H1 (cell line): ENCODE measurements around the gene VMO1. TPM values are rescaled to one million over a fixed set of nuclear protein-coding genes. Genes with fewer than 3 reads are reported as not detected.

Experiments
- CTCF ChIA-PET: fragments of 300-600 bp; sonication (Branson Sonifier 250); formaldehyde crosslinking; loops from one replicate; lab custom pipeline; 2021; ENCODE audit not compliant: partially characterized antibody; lab: Charles Lee
- POLR2A ChIA-PET: fragments of 300-600 bp; sonication (Branson Sonifier 250); formaldehyde crosslinking; loops from one replicate; lab custom pipeline; 2021; ENCODE audit warnings: inconsistent platforms; ENCODE audit not compliant: partially characterized antibody; lab: Charles Lee
- DNase-seq, 2 experiments: peaks; one replicate each; pipeline versions ENCODE4 v3.0.0 to v3.0.0-alpha.2; 2010 to 2022; ENCODE audit warnings: low spot score in 2 of 2, low read depth in 1 of 2, mixed read lengths in 1 of 2
- FAIRE-seq: peaks from 2 replicates; lab custom pipeline; 2011; peaks lifted over from hg19 to GRCh38; lab: Jason Lieb, UNC
- H2AFZ ChIP-seq: 2 replicates; pipeline ENCODE4 v1.8.1; 2012; ENCODE audit warnings: low read length, inconsistent platforms
- H2AK5ac ChIP-seq: 2 replicates; pipeline ENCODE4 v1.6.1; 2013; ENCODE audit warnings: low read depth, low read length
- H2BK120ac ChIP-seq: replicated peaks from 2 replicates; pipeline ENCODE3; 2013; ENCODE audit warnings: low read depth, low read length, inconsistent platforms
- H2BK12ac ChIP-seq: 2 replicates; pipeline ENCODE4 v1.6.1; 2013; ENCODE audit warnings: low read depth, low read length
- H2BK15ac ChIP-seq: 2 replicates; pipeline ENCODE4 v1.6.1; 2013; ENCODE audit warnings: low read length
- H2BK20ac ChIP-seq: 2 replicates; pipeline ENCODE4 v1.6.1; 2013; ENCODE audit warnings: low read length
- H2BK5ac ChIP-seq: 2 replicates; pipeline ENCODE4 v1.6.1; 2013; ENCODE audit warnings: low read depth, low read length
- H3K14ac ChIP-seq: 2 replicates; pipeline ENCODE4 v1.6.1; 2013; ENCODE audit warnings: inconsistent platforms; ENCODE audit not compliant: insufficient read length
- H3K18ac ChIP-seq: 2 replicates; pipeline ENCODE4 v1.6.1; 2013; ENCODE audit warnings: low read length; ENCODE audit errors: extremely low read depth
- H3K23ac ChIP-seq: 2 replicates; pipeline ENCODE4 v1.6.1; 2013; ENCODE audit warnings: inconsistent platforms; ENCODE audit not compliant: insufficient read length
- H3K23me2 ChIP-seq: 2 replicates; pipeline ENCODE4 v1.6.1; 2013; ENCODE audit warnings: low read depth, low read length
- H3K27ac ChIP-seq: 2 replicates; pipeline ENCODE4 v1.6.1; 2011; ENCODE audit warnings: low read depth, low read length, inconsistent platforms
- H3K27me3 ChIP-seq, 4 experiments: replicated peaks in 1 of 4; 1 replicate in 1 of 4; 2 replicates in 3 of 4; pipeline versions ENCODE4 v1.6.1 to v1.8.1; 2011 to 2013; ENCODE audit warnings: low read length in 3 of 4, mild to moderate bottlenecking in 3 of 4, inconsistent platforms in 2 of 4, mixed read lengths in 2 of 4, moderate library complexity in 1 of 4; ENCODE audit not compliant: control insufficient read depth in 3 of 4, insufficient read depth in 3 of 4; ENCODE audit errors: extremely low read depth in 1 of 4
- H3K36me3 ChIP-seq, 4 experiments: 2 replicates each; pipeline versions ENCODE4 v1.6.1 to v1.8.1; 2011 to 2013; ENCODE audit warnings: mild to moderate bottlenecking in 4 of 4, low read length in 3 of 4, moderate library complexity in 2 of 4, control low read depth in 1 of 4, inconsistent platforms in 1 of 4; ENCODE audit not compliant: insufficient read depth in 4 of 4, control insufficient read depth in 2 of 4
- H3K4ac ChIP-seq: replicated peaks from 2 replicates; pipeline ENCODE3; 2013; ENCODE audit warnings: low read length, low read depth, mixed read lengths, inconsistent platforms; ENCODE audit not compliant: insufficient read length
- H3K4me1 ChIP-seq, 4 experiments: replicated peaks in 1 of 4; 1 replicate in 1 of 4; 2 replicates in 3 of 4; pipeline versions ENCODE4 v1.6.1 to v1.8.1; 2011 to 2013; ENCODE audit warnings: low read length in 3 of 4, inconsistent platforms in 2 of 4, mixed read lengths in 1 of 4; ENCODE audit not compliant: insufficient read depth in 4 of 4, control insufficient read depth in 3 of 4
- H3K4me2 ChIP-seq, 2 experiments: 2 replicates each; pipeline versions ENCODE4 v1.6.1 to v1.8.1; 2011 to 2013; ENCODE audit warnings: low read depth in 2 of 2, low read length in 2 of 2, control low read depth in 1 of 2, inconsistent platforms in 1 of 2, mild to moderate bottlenecking in 1 of 2; ENCODE audit not compliant: insufficient read depth in 1 of 2
- H3K4me3 ChIP-seq, 4 experiments: fragments of 200-600, 300-600 bp in 1 of 4; sonication (generic), shearing (Covaris generic), sonication (Bioruptor Twin) in 1 of 4; 2 replicates each; pipeline versions ENCODE4 v1.5.1 to v1.8.1; 2011 to 2016; ENCODE audit warnings: low read length in 4 of 4, low read depth in 3 of 4, control low read depth in 2 of 4, inconsistent platforms in 2 of 4, mild to moderate bottlenecking in 2 of 4, mixed read lengths in 1 of 4, moderate library complexity in 1 of 4; ENCODE audit not compliant: insufficient read depth in 2 of 4; ENCODE audit errors: extremely low read depth in 1 of 4
- H3K56ac ChIP-seq: replicated peaks from 2 replicates; pipeline ENCODE3; 2013; ENCODE audit warnings: low read depth, mild to moderate bottlenecking, mixed read lengths, low read length, inconsistent platforms; ENCODE audit not compliant: insufficient read length
- H3K79me1 ChIP-seq: 2 replicates; pipeline ENCODE4 v1.6.1; 2013; ENCODE audit warnings: low read depth, low read length, control low read depth
- H3K79me2 ChIP-seq, 2 experiments: 2 replicates each; pipeline versions ENCODE4 v1.6.1 to v1.8.1; 2012 to 2013; ENCODE audit warnings: low read length in 2 of 2, mild to moderate bottlenecking in 2 of 2, inconsistent platforms in 1 of 2; ENCODE audit not compliant: insufficient read depth in 2 of 2, control insufficient read depth in 1 of 2
- H3K9ac ChIP-seq, 4 experiments: replicated peaks in 1 of 4; 1 replicate in 1 of 4; 2 replicates in 3 of 4; pipeline versions ENCODE4 v1.6.1 to v1.8.1; 2011 to 2013; ENCODE audit warnings: low read depth in 3 of 4, low read length in 3 of 4, control low read depth in 2 of 4, mild to moderate bottlenecking in 2 of 4, moderate library complexity in 2 of 4, inconsistent platforms in 1 of 4; ENCODE audit errors: extremely low read depth in 1 of 4
- H3K9me3 ChIP-seq, 2 experiments: 2 replicates each; pipeline versions ENCODE4 v1.6.1 to v1.8.1; 2012 to 2013; ENCODE audit warnings: mild to moderate bottlenecking in 2 of 2, moderate library complexity in 2 of 2, control low read depth in 1 of 2, inconsistent platforms in 1 of 2, low read depth in 1 of 2, low read length in 1 of 2, mixed read lengths in 1 of 2; ENCODE audit not compliant: insufficient read depth in 2 of 2
- H4K20me1 ChIP-seq, 2 experiments: replicated peaks in 1 of 2; 2 replicates each; pipeline versions ENCODE3 to v1.8.1; 2011 to 2013; ENCODE audit warnings: inconsistent platforms in 2 of 2, low read length in 2 of 2, mild to moderate bottlenecking in 1 of 2; ENCODE audit not compliant: insufficient read depth in 2 of 2, control insufficient read depth in 1 of 2
- H4K5ac ChIP-seq: 2 replicates; pipeline ENCODE4 v1.6.1; 2013; ENCODE audit warnings: low read length, low read depth, mixed read lengths, inconsistent platforms; ENCODE audit not compliant: insufficient read length
- H4K8ac ChIP-seq: 2 replicates; pipeline ENCODE4 v1.8.0; 2013; ENCODE audit warnings: mild to moderate bottlenecking, moderate library complexity, low read length, inconsistent platforms; ENCODE audit not compliant: insufficient read depth; ENCODE audit errors: extremely low read depth
- H4K91ac ChIP-seq: replicated peaks from 2 replicates; pipeline ENCODE3; 2013; ENCODE audit warnings: low read length, mixed read lengths, inconsistent platforms; ENCODE audit not compliant: insufficient read length
- PHF8 ChIP-seq: fragments of 200-600 bp; sonication (generic); conservative IDR thresholded peaks from 2 replicates; pipeline ENCODE4 v1.7.1; 2012; ENCODE audit warnings: low read depth, mild to moderate bottlenecking, inconsistent platforms, low read length, moderate library complexity
- SIN3A ChIP-seq, 2 experiments: IDR thresholded peaks in 1 of 2; conservative IDR thresholded peaks in 1 of 2; 2 replicates each; pipeline ENCODE4 v1.6.1; 2011 to 2012; ENCODE audit warnings: low read length in 2 of 2, improper control_type of control experiment in 1 of 2, low read depth in 1 of 2, mild to moderate bottlenecking in 1 of 2
- WGBS, 2 experiments: shearing (Covaris generic) in 1 of 2; methylation state at CpG; one replicate each; pipeline versions ENCODE4 v1.1.6 to v1.1.7; 2013 to 2015; ENCODE audit warnings: low lambda C conversion rate in 2 of 2, mixed read lengths in 2 of 2, inconsistent platforms in 1 of 2, low coverage in 1 of 2, missing lambda C conversion rate in 1 of 2; ENCODE audit not compliant: insufficient replicate concordance in 2 of 2, insufficient coverage in 1 of 2, insufficient read length in 1 of 2; ENCODE audit errors: extremely low coverage in 1 of 2, missing lambda C conversion rate in 1 of 2; 5-methylcytosine and 5-hydroxymethylcytosine counted together
- polyA plus RNA-seq, 7 experiments: library from polyadenylated mRNA; depleted of rRNA in 3 of 7; stranded (reverse) in 5 of 7; unstranded in 2 of 7; fragments of >200 nt in 5 of 7; fragments of 200-250 nt in 2 of 7; gene quantifications; 1 replicate in 5 of 7; 2 replicates in 1 of 7; 4 replicates in 1 of 7; pipeline versions ENCODE4 v1.2.1 to v1.2.3, GENCODE V29; 2011 to 2013; ENCODE audit warnings: missing spikeins in 2 of 7, mixed read lengths in 2 of 7
- total RNA-seq: library from RNA; stranded (reverse); fragmentation: NEBNext Ultra II Directional; extraction: Animal tissue kit (Norgen Biotek cat#: 25700); gene quantifications from 2 replicates; pipeline ENCODE4 v1.2.1, GENCODE V29; 2021

VMO1 gene
- total and polyA plus RNA-seq, 2 of the 8 experiments (the other 6 are each of a cell fraction or from before 2014, with no cell fraction given) = 0.30 TPM; not detected in 1

GRCh38 chr17:4806456-4806776 lies 20.3 kb upstream of the VMO1 start:
- Histone ChIP-seq H3K9ac (peak overlapping the region; percentile 49 to 73 (median 55); a peak in 6 of 7 replicates), H2AFZ (peak overlapping the region; percentile 98)

More at GRCh38 chr17:4806456-4806776, 20.3 kb upstream of the VMO1 start:
- H3K23me2 ChIP-seq = peaks cover 6% of the 10 kb centered on the region; the same call in 1 of the 2 replicates
- H4K8ac ChIP-seq = no peak overlapping the region
- no peak for DNase-seq
- H3K14ac ChIP-seq = no peak overlapping the region
- peaks cover 0 to 19% (median 5%) of the 10 kb centered on the region in 4 experiments; a peak in 5 of 8 replicates for H3K36me3 ChIP-seq
- FAIRE-seq = no peak
- H2BK20ac ChIP-seq = no peak overlapping the region
- H4K91ac ChIP-seq = peak overlapping the region; percentile 30
- H3K4me1 ChIP-seq = peaks cover 0 to 5% (median 4%) of the 10 kb centered on the region in 4 experiments; a peak in 3 of 7 replicates
- H4K5ac ChIP-seq = no peak overlapping the region
- peak overlapping the region; percentile 75 to 91 for H3K4me2 ChIP-seq
- TF ChIP-seq SIN3A (conservative IDR thresholded peaks at IDR 0.05 in 1 of 2, IDR thresholded peaks at IDR 0.05 in 1 of 2; ENCODE audit: low read depth in 1 of 2, low read length in 2 of 2) (peak in 1 of 2 experiments; percentile 22; a peak in 1 of 4 replicates), PHF8 (no peak)
- no peaks in the 10 kb centered on the region for H3K79me1 ChIP-seq
- no peak overlapping the region for H3K27ac ChIP-seq
- no peak overlapping the region for H2BK15ac ChIP-seq
- ChIA-PET CTCF (interaction anchor here (0.8 to 3.0 kb wide), 8 partner anchors 16 to 228 kb away, joined by 3 to 14 read pairs (median 4); no protein-coding TSS in a partner anchor), POLR2A (interaction anchor here (0.6 to 2.8 kb wide), 14 partner anchors 9 to 133 kb away, joined by 3 to 25 read pairs (median 4); partner anchors contain the start of genes GLTPD2, PSMB6, RNF167 and SLC25A11)
- H2AK5ac ChIP-seq = no peak overlapping the region
- no peak overlapping the region for H3K23ac ChIP-seq
- no peaks in the 10 kb centered on the region for H4K20me1 ChIP-seq
- no peak overlapping the region for H3K4ac ChIP-seq
- WGBS, 2 experiments = 2% methylated on average over 16 of the region's 16 CpGs; no CpG with 5 or more reads in 1 of the 2 experiments
- no peaks in the 10 kb centered on the region; a peak in 1 of 7 replicates for H3K27me3 ChIP-seq
- peak overlapping the region; percentile 68 to 97 (median 79) for H3K4me3 ChIP-seq
- H3K18ac ChIP-seq = no peak overlapping the region
- H2BK120ac ChIP-seq = no peak overlapping the region
- H3K56ac ChIP-seq = peak overlapping the region; percentile 46
- H3K9me3 ChIP-seq = no peaks in the 10 kb centered on the region
- no peak overlapping the region for H2BK12ac ChIP-seq
- H3K79me2 ChIP-seq = 0 out of 4 replicates have a peak, but pooled peaks cover 0 to 3% of the 10 kb centered on the region in 2 experiments
- no peak overlapping the region for H2BK5ac ChIP-seq
